NCI-H2081 treated with DMSO at 0.1 percent for 48 hours (cell line): Measurements from ENCODE around the gene REXO4.

ENCODE experiments used
- DNase-seq: peaks from one replicate; lab custom pipeline; 2025; lab: John Stamatoyannopoulos, UW

The REXO4 gene

GRCh38 chr9:133449760-133450159, 31.9 kb upstream of the REXO4 start:
- DNase-seq, result no peak

- no peak for DNase-seq
These were observed 30.7 kb upstream of the REXO4 start for GRCh38 chr9:133448487-133448972.

- no peak for DNase-seq
These were observed 27.6 kb upstream of the REXO4 start for GRCh38 chr9:133445293-133445969.

GRCh38 chr9:133443982-133444381, 26.2 kb upstream of the REXO4 start:
- DNase-seq, result no peak

GRCh38 chr9:133443248-133443647, 25.4 kb upstream of the REXO4 start:
- no peak for DNase-seq

- DNase-seq, result no peak
These were observed 23.8 kb upstream of the REXO4 start for GRCh38 chr9:133441571-133441970.

GRCh38 chr9:133440874-133441273, 23.1 kb upstream of the REXO4 start:
- DNase-seq, result no peak

GRCh38 chr9:133439337-133439736, 21.5 kb upstream of the REXO4 start:
- no peak for DNase-seq

GRCh38 chr9:133437753-133438531, 20.1 kb upstream of the REXO4 start:
- DNase-seq, result no peak

- DNase-seq, result no peak
These were observed 18.9 kb upstream of the REXO4 start for GRCh38 chr9:133436681-133437080.

- no peak for DNase-seq
These were observed 15.6 kb upstream of the REXO4 start for GRCh38 chr9:133433351-133433843.

GRCh38 chr9:133430244-133430643, 12.4 kb upstream of the REXO4 start:
- no peak for DNase-seq

GRCh38 chr9:133429641-133430161, 11.9 kb upstream of the REXO4 start:
- no peak for DNase-seq

GRCh38 chr9:133429214-133429613, 11.4 kb upstream of the REXO4 start:
- no peak for DNase-seq

GRCh38 chr9:133428617-133429101, 10.8 kb upstream of the REXO4 start:
- no peak for DNase-seq

GRCh38 chr9:133427658-133428348, 10.0 kb upstream of the REXO4 start:
- no peak for DNase-seq

- no peak for DNase-seq
These were observed 8.2 kb upstream of the REXO4 start for GRCh38 chr9:133426011-133426410.

- no peak for DNase-seq
These were observed 7.3 kb upstream of the REXO4 start for GRCh38 chr9:133425049-133425632.

GRCh38 chr9:133424187-133424586, 6.4 kb upstream of the REXO4 start:
- no peak for DNase-seq

- DNase-seq, result no peak
These were observed 5.4 kb upstream of the REXO4 start for GRCh38 chr9:133423216-133423615.

GRCh38 chr9:133421615-133422542, 4.1 kb upstream of the REXO4 start, which contains the start of gene ADAMTS13:
TSS of gene ADAMTS13 (plus strand) at chr9:133422367. CDS start at chr9:133422444, 77 bp downstream.
- DNase-seq, result no peak
